Smooth muscle cell (in vitro differentiated cells): ENCODE results near the gene DNAH14. TPM values are rescaled to one million over a fixed set of nuclear protein-coding genes. Genes with fewer than 3 reads are reported as not detected.
"Not testable (repeated sequence)": the region's sequence is repeated elsewhere in the genome, so short reads cannot be mapped to it uniquely, and the experiment has no call there.

Source experiments
- DNase-seq: peaks from one replicate; lab custom pipeline; 2025; ENCODE audit not compliant: unreplicated experiment; lab: John Stamatoyannopoulos, UW
- H2AFZ ChIP-seq: fragments of 200-600 bp; sonication (generic); 2 replicates; pipeline ENCODE4 v1.6.0; 2016; ENCODE audit warnings: antibody characterized with exemption, low read depth, mild to moderate bottlenecking
- H3F3A ChIP-seq: fragments of 200-600 bp; sonication (generic); 2 replicates; pipeline ENCODE4 v1.6.0; 2017; ENCODE audit warnings: antibody characterized with exemption, low read depth
- H3K27ac ChIP-seq: fragments of 200-600 bp; sonication (generic); 2 replicates; pipeline ENCODE4 v1.5.1; 2016; ENCODE audit warnings: low read depth, mild to moderate bottlenecking
- H3K27me3 ChIP-seq: fragments of 200-600 bp; sonication (generic); 2 replicates; pipeline ENCODE4 v1.6.1; 2016; ENCODE audit warnings: low read depth, mild to moderate bottlenecking
- H3K36me3 ChIP-seq: fragments of 200-600 bp; sonication (generic); 2 replicates; pipeline ENCODE4 v1.5.1; 2016; ENCODE audit warnings: low read depth
- H3K4me1 ChIP-seq: fragments of 200-600 bp; sonication (generic); 2 replicates; pipeline ENCODE4 v1.5.1; 2016; ENCODE audit warnings: low read depth
- H3K4me2 ChIP-seq: fragments of 200-600 bp; sonication (generic); 2 replicates; pipeline ENCODE4 v1.6.0; 2016; ENCODE audit warnings: mild to moderate bottlenecking
- H3K4me3 ChIP-seq: fragments of 200-600 bp; sonication (generic); 2 replicates; pipeline ENCODE4 v1.5.1; 2016; ENCODE audit warnings: mild to moderate bottlenecking
- H3K79me2 ChIP-seq: fragments of 200-600 bp; sonication (generic); 2 replicates; pipeline ENCODE4 v1.6.0; 2016; ENCODE audit warnings: low read depth, mild to moderate bottlenecking
- H3K9ac ChIP-seq: fragments of 200-600 bp; sonication (generic); 2 replicates; pipeline ENCODE4 v1.6.0; 2016; ENCODE audit warnings: low read depth
- H3K9me3 ChIP-seq: fragments of 200-600 bp; sonication (generic); replicated peaks from 2 replicates; pipeline ENCODE4 v1.5.1; 2016; ENCODE audit warnings: low read depth
- H4K20me1 ChIP-seq: fragments of 200-600 bp; sonication (generic); 2 replicates; pipeline ENCODE4 v1.6.0; 2016; ENCODE audit warnings: low read depth
- WGBS: methylation state at CpG from one replicate; pipeline ENCODE4 v1.1.7; 2016; ENCODE audit warnings: low lambda C conversion rate; 5-methylcytosine and 5-hydroxymethylcytosine counted together
- polyA plus RNA-seq: library from polyadenylated mRNA; unstranded; fragments of >200 nt; fragmentation: Nextera tagmentation; extraction: Ambion mirVana; gene quantifications from 2 replicates; pipeline ENCODE4 v1.2.1, GENCODE V29; 2016
- total RNA-seq: library from RNA; depleted of rRNA; stranded (reverse); fragments of >200 nt; gene quantifications from 2 replicates; pipeline ENCODE4 v1.2.3, GENCODE V29; 2014
- TF ChIP-seq, protein P1 (sequence below): fragments of 200-600 bp; sonication (generic); IDR thresholded peaks from 2 replicates; pipeline ENCODE4 v1.5.1; 2017; ENCODE audit warnings: borderline replicate concordance, mild to moderate bottlenecking, antibody characterized with exemption; ENCODE audit not compliant: insufficient read depth, poor library complexity, severe bottlenecking

The DNAH14 gene
- total and polyA plus RNA-seq, 2 experiments from 2014 or later: 9.4 to 44.0 TPM

DNA sequence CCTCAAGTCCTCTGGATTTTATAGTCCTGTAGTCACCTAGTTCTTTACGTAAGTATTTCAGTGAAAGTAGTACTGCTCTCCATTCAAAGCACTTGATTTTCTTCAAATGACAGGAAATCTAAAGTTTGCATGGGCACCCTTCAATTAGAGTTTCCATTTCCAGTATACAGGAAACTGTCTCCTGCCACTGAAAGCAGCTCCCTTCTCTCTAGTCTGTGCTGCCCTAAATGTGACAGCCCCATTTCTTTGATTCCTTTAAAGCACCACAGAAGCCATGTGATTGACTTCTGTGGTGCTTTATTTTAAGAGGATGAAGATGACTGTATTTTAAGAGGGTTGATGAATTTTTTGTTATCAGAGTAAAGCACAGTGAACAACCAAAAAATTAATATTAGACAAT lies 226.1 kb downstream of the DNAH14 start:
- no peaks in the 10 kb centered on the region for H3K27me3 ChIP-seq
- H3K36me3 ChIP-seq: peaks cover 5% of the 10 kb centered on the region
- H3F3A ChIP-seq: no peaks in the 10 kb centered on the region
- no peak overlapping the region for H3K4me3 ChIP-seq
- no peak overlapping the region for H3K27ac ChIP-seq
- H3K79me2 ChIP-seq: no peaks in the 10 kb centered on the region
- TF ChIP-seq, protein P1, sequence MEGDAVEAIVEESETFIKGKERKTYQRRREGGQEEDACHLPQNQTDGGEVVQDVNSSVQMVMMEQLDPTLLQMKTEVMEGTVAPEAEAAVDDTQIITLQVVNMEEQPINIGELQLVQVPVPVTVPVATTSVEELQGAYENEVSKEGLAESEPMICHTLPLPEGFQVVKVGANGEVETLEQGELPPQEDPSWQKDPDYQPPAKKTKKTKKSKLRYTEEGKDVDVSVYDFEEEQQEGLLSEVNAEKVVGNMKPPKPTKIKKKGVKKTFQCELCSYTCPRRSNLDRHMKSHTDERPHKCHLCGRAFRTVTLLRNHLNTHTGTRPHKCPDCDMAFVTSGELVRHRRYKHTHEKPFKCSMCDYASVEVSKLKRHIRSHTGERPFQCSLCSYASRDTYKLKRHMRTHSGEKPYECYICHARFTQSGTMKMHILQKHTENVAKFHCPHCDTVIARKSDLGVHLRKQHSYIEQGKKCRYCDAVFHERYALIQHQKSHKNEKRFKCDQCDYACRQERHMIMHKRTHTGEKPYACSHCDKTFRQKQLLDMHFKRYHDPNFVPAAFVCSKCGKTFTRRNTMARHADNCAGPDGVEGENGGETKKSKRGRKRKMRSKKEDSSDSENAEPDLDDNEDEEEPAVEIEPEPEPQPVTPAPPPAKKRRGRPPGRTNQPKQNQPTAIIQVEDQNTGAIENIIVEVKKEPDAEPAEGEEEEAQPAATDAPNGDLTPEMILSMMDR: no peak
- no peak overlapping the region for H3K4me2 ChIP-seq
- DNase-seq: no peak
- 100% methylated on average over 1 of the region's 1 CpG for WGBS
- H4K20me1 ChIP-seq: no peaks in the 10 kb centered on the region
- H3K9ac ChIP-seq: no peak overlapping the region
- H2AFZ ChIP-seq: no peak overlapping the region
- no peaks in the 10 kb centered on the region for H3K4me1 ChIP-seq
- H3K9me3 ChIP-seq: no peaks in the 10 kb centered on the region

GRCh38 chr1:225156254-225156653 lies 226.8 kb downstream of the DNAH14 start:
- Histone ChIP-seq H3K4me2 (no peak overlapping the region), H3F3A (no peaks in the 10 kb centered on the region), H2AFZ (no peak overlapping the region), H3K4me3 (no peak overlapping the region), H3K79me2 (no peaks in the 10 kb centered on the region), H3K27me3 (no peaks in the 10 kb centered on the region), H4K20me1 (no peaks in the 10 kb centered on the region), H3K36me3 (peaks cover 5% of the 10 kb centered on the region), H3K9me3 (no peaks in the 10 kb centered on the region), H3K4me1 (no peaks in the 10 kb centered on the region), H3K9ac (no peak overlapping the region), H3K27ac (no peak overlapping the region)
- no peak for DNase-seq
- 84% methylated on average over 3 of the region's 3 CpGs for WGBS
- TF ChIP-seq, protein P1: no peak

DNA sequence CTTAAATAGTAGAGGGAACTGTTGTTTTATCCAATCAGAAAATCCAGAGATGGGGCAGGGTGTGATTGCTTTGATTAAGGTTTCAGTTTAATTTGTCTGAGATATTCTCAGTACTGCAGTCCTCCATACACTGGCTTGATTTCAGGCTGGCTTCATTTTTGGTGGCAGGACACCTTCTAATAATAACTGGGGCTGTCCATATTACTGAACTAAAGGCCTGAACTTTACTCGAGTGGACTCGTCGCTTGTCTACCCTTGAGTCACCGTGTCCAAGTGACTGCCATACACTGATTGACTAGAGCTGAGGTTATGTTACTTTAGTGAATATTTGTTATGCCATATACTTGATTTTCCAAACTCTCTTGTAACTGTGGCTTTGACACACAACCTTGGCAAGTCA lies 228.8 kb downstream of the DNAH14 start:
- TF ChIP-seq, protein P1: no peak
- H3K27me3 ChIP-seq: no peaks in the 10 kb centered on the region
- no peak overlapping the region for H3K9ac ChIP-seq
- no peak for DNase-seq
- H2AFZ ChIP-seq: no peak overlapping the region
- no peaks in the 10 kb centered on the region for H3K4me1 ChIP-seq
- no peak overlapping the region for H3K27ac ChIP-seq
- H3F3A ChIP-seq: no peaks in the 10 kb centered on the region
- H3K4me3 ChIP-seq: no peak overlapping the region
- 99% methylated on average over 4 of the region's 4 CpGs for whole genome bisulfite sequencing
- H3K79me2 ChIP-seq: no peaks in the 10 kb centered on the region
- H3K36me3 ChIP-seq: peaks cover 5% of the 10 kb centered on the region
- no peaks in the 10 kb centered on the region for H4K20me1 ChIP-seq
- no peaks in the 10 kb centered on the region for H3K9me3 ChIP-seq
- H3K4me2 ChIP-seq: no peak overlapping the region

GRCh38 chr1:225159793-225160192 lies 230.3 kb downstream of the DNAH14 start:
- Histone ChIP-seq H3K9ac (no peak overlapping the region), H3K79me2 (no peaks in the 10 kb centered on the region), H3K36me3 (peaks cover 5% of the 10 kb centered on the region), H2AFZ (no peak overlapping the region), H3K4me1 (no peaks in the 10 kb centered on the region), H3K27me3 (no peaks in the 10 kb centered on the region), H3K4me2 (no peak overlapping the region), H3F3A (no peaks in the 10 kb centered on the region), H3K27ac (no peak overlapping the region), H4K20me1 (no peaks in the 10 kb centered on the region), H3K9me3 (no peaks in the 10 kb centered on the region), H3K4me3 (no peak overlapping the region)
- 66% methylated on average over 1 of the region's 1 CpG for WGBS
- no peak for DNase-seq
- TF ChIP-seq, protein P1: no peak

DNA sequence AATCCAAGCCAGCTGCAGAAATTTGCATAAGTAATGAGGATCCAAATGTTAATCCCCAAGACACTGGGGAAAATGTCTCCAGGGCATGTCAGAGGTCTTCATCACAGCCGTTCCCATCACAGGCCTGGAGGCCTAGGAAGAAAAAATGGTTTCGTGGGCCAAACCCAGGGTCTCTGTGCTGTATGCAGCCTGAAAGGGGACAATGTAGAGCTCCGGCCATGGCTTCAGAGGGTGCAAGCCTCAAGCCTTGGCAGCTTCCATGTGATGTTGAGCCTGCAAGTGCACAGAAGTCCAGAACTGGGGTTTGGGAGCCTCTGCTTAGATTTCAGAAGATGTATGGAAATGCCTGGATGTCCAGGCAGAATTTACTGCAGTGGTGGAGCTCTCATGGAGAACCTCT lies 247.9 kb downstream of the DNAH14 start:
- H3K27ac ChIP-seq, H3K4me2 ChIP-seq, H3K9ac ChIP-seq, H3F3A ChIP-seq, H3K36me3 ChIP-seq, H2AFZ ChIP-seq, H4K20me1 ChIP-seq, H3K4me1 ChIP-seq, H3K79me2 ChIP-seq, H3K27me3 ChIP-seq, DNase-seq, H3K4me3 ChIP-seq, H3K9me3 ChIP-seq: not testable (repeated sequence)
- WGBS: 94% methylated on average over 3 of the region's 3 CpGs
